Stimulated activated CD8-positive, alpha-beta memory T cell treated with anti-CD3 and anti-CD28 coated beads, Interleukin-12 subunit alpha, Interleukin-12 subunit beta, amount 100 ng/mL, for 24 hours (primary cell): ENCODE measurements around the gene ZNF618.

Source experiments
- DNase-seq: peaks from one replicate; pipeline ENCODE4 v3.0.0-alpha.2; 2020; ENCODE audit errors: extremely low read depth

Gene ZNF618

GRCh38 chr9:113885183-113886025 lies 9.3 kb downstream of the ZNF618 start:
- no peak for DNase-seq

GRCh38 chr9:113886026-113886369 lies 9.9 kb downstream of the ZNF618 start:
- no peak for DNase-seq

- DNase-seq: no peak
Observed at GRCh38 chr9:113886466-113886865, 10.4 kb downstream of the ZNF618 start.

GRCh38 chr9:113886933-113887332 lies 10.8 kb downstream of the ZNF618 start:
- DNase-seq: no peak

DNA sequence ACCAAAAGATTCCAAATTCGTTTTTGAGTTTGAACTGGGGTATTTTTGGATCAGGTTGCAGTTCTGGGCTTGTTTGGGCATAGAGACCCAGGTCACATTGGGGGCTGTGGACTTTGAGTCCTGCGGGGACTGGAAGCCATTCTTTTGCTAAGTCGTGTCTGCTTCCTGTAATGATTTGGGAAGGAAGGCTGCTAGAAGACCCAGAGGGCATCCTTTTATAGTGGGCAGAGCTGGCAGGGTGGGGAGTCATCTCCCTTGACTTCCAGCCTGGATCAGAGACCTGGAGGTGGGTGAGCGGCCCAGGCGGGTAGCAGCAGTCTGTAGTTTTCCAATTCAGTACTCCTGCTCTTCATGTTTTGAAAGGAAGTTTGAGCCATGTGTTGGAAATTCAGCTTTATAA lies 11.3 kb downstream of the ZNF618 start:
- no peak for DNase-seq

GRCh38 chr9:113888336-113888735 lies 12.2 kb downstream of the ZNF618 start:
- DNase-seq: no peak

DNA sequence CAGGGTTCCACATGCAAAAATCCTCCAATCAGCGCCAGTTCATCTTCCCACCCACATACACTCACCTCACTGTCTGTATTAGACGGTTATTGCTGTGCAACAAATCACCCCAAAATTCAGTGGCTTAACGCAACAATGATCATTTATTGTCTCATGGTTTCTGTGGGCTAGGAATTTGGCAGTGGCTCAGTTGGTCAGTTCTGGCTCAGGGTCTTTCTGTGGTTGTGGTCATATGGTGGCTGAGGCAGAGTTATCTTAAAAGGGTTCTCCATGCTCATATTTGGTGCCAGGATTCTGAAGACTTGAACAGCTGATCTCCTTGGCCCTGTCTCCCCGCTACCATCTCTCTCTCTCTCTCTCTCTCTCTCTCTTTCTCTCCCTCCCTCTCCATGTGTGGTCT lies 12.9 kb downstream of the ZNF618 start:
- DNase-seq: no peak

- DNase-seq: no peak
Observed at GRCh38 chr9:113890704-113891103, 14.6 kb downstream of the ZNF618 start.

- DNase-seq: no peak
Observed at GRCh38 chr9:113892861-113893491, 16.9 kb downstream of the ZNF618 start.

GRCh38 chr9:113894166-113894565 lies 18.1 kb downstream of the ZNF618 start:
- DNase-seq: no peak

GRCh38 chr9:113895526-113895925 lies 19.4 kb downstream of the ZNF618 start:
- no peak for DNase-seq

DNA sequence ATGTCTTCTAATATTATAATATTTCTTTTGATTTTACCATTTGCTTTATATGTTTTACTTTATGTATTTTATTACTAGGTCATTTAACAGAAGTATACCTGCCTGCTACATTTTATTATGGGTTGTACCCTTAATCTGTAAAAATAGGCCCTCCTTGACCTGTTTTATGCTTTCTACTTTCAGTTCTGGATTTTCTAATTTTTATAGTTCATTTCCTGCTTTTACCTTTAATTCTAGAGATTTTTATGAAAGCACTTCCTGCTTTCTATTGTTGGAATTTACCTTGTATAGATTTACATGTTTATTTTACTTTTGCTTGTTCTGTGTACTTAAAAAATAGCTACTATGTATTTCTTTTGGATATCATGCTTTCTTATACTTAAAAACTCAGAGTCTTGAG lies 20.6 kb downstream of the ZNF618 start:
- no peak for DNase-seq

- no peak for DNase-seq
Observed at GRCh38 chr9:113898151-113898550, 22.0 kb downstream of the ZNF618 start.

DNA sequence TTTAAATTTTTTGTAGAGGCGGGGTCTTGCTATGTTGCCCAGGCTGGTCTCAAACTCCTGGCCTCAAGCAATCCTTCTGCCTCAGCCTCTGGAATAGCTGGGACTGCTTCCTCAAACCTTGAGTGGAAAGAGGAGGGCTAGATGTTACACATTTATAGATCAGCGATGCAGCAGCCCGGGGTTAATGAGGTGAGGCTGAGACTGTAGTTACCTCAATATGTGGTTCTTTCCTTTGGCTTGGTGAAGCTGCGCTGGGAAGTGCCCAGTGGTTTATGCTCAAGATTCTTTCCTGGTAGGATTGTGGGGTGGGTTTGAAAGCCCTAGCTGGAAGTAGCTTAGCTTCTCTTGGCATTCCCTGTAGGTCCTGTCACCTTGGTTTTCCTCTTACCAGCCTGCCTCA lies 22.5 kb downstream of the ZNF618 start:
- DNase-seq: no peak

GRCh38 chr9:113899205-113899604 lies 23.1 kb downstream of the ZNF618 start:
- DNase-seq: no peak

GRCh38 chr9:113901221-113901688 lies 25.1 kb downstream of the ZNF618 start:
- DNase-seq: no peak

DNA sequence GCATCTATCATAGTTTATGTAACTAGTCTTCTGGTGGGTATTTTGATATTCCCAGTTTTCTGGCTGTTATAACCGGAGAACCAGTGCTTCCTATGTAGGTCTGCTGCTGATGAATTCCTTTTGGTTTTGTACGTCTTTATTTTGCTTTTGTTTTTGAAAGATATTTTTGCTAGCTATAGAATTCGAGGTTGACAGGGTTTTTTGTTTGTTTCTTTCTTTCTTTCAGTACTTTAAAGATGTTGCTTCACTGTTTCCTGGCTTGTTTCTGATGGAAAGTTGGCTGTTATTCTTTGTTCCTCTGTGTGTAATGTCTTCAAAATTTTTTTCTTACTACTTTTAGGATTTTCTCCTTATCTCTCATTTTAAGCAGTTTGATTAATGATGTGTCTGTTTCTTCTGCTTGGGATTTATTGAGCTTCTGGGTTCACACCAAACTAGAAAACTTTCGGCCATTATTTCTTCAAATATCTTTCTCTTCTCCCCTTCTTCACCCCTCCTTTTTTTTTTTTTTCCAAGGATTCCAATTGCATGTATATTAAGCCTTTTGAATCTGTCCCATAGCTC lies 27.5 kb downstream of the ZNF618 start:
- no peak for DNase-seq

DNA sequence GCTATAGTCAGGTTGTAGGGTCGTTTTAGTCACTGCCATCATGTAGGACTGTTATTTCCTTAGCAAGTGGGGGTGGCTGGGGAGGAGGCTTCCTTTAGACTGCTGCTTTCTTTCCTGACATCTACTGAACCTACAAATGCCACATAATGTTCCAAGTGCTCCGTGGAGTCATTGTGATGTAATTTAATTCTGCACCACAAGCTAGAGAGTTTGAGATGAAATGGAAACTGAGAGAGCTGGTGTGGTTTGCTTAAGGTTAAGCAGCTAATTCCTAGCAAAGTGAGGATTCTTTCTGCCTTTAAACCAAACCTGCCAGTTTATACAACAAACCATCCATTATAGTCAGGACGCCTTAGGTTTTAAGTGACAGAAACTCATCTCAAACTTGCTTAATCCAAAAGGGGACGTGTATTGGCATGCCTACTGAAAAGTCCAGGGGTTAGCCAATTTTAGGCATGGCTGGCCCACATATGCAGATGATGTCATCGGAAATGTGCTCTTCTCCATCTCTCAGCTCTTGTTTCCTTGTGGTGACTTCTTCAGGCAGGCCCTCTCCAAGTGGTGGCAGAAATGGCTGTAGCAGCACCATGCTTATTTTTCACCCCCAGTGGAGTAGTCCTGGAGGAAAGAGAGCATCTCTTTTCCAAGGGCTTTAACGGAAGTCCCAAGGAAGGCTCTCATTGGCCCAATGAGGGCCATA lies 30.5 kb downstream of the ZNF618 start:
- no peak for DNase-seq

GRCh38 chr9:113907282-113907681 lies 31.2 kb downstream of the ZNF618 start:
- no peak for DNase-seq

- no peak for DNase-seq
Observed at GRCh38 chr9:113909421-113909820, 33.3 kb downstream of the ZNF618 start.

DNA sequence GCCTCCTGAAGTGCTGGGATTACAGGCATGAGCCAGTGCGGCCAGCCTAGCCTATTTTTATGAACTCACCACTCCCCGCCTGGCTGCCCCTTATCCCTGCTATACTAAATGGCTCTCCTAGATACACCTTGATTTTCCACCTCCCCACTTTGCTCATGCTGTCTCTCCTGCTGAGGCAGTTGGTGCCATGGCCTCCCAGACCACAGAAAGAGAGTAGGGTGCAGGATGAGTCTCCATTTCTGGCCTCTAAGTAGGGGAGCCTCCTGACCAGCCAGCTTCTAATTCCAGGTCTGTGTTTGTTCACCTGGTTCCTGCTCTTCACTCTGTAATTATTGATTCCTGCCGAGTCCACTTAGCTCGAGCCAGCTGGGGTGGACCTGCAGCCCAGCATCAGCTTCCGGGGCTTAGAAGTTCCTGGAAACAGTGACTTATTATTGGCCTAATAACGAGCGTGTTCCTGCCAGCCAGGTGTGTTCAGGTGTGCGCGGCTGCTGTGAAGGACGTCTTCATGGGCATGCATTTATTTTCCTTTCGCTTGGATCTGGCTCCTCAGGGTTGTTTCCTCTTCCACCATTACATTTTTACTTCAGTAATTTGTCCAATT lies 34.0 kb downstream of the ZNF618 start:
- DNase-seq: no peak
